GM23338 (cell line): ENCODE data around the gene NCKAP1. TPM values are rescaled to one million over a fixed set of nuclear protein-coding genes. Genes with fewer than 3 reads are reported as not detected.

Experiments used
- ATAC-seq: fragments of 200-7000 bp; cut with Tn5 transposase; 3 replicates; pipeline ENCODE4 v1.9.1; 2020
- DNase-seq: peaks from one replicate; pipeline ENCODE4 v3.0.0-alpha.2; 2015; ENCODE audit warnings: low spot score
- H2AFZ ChIP-seq: fragments of 200-600 bp; sonication (generic); 2 replicates; pipeline ENCODE4 v1.8.0; 2016; ENCODE audit warnings: antibody characterized with exemption, mild to moderate bottlenecking, moderate library complexity
- H3F3A ChIP-seq: fragments of 200-600 bp; sonication (generic); replicated peaks from 2 replicates; pipeline ENCODE4 v1.8.0; 2017; ENCODE audit warnings: antibody characterized with exemption, mixed run types, low read depth
- H3K27ac ChIP-seq: fragments of 200-600 bp; sonication (generic); 2 replicates; pipeline ENCODE4 v1.6.1; 2016; ENCODE audit warnings: low read depth
- H3K27me3 ChIP-seq: fragments of 200-600 bp; sonication (generic); 2 replicates; pipeline ENCODE4 v1.8.0; 2016; ENCODE audit warnings: mild to moderate bottlenecking, mixed run types, moderate library complexity; ENCODE audit not compliant: insufficient read depth
- H3K36me3 ChIP-seq: fragments of 200-600 bp; sonication (generic); 2 replicates; pipeline ENCODE4 v1.8.0; 2016; ENCODE audit warnings: mild to moderate bottlenecking; ENCODE audit not compliant: insufficient read depth
- H3K4me1 ChIP-seq: fragments of 200-600 bp; sonication (generic); 2 replicates; pipeline ENCODE4 v1.8.0; 2016; ENCODE audit warnings: mild to moderate bottlenecking, moderate library complexity; ENCODE audit not compliant: insufficient read depth
- H3K4me2 ChIP-seq: fragments of 200-600 bp; sonication (generic); 2 replicates; pipeline ENCODE4 v1.7.1; 2017; ENCODE audit warnings: mixed run types
- H3K4me3 ChIP-seq: fragments of 200-600 bp; sonication (generic); 2 replicates; pipeline ENCODE4 v1.6.1; 2016; ENCODE audit warnings: mixed run types
- H3K79me2 ChIP-seq: fragments of 200-600 bp; sonication (generic); replicated peaks from 2 replicates; pipeline ENCODE4 v1.8.0; 2017; ENCODE audit warnings: mild to moderate bottlenecking; ENCODE audit not compliant: insufficient read depth
- H3K9me2 ChIP-seq: fragments of 200-600 bp; sonication (generic); 2 replicates; pipeline ENCODE4 v1.8.0; 2017; ENCODE audit not compliant: insufficient read depth
- H4K20me1 ChIP-seq: fragments of 200-600 bp; sonication (generic); replicated peaks from 2 replicates; pipeline ENCODE4 v1.8.0; 2017; ENCODE audit warnings: mild to moderate bottlenecking; ENCODE audit not compliant: insufficient read depth
- H3K27ac Mint-ChIP-seq: 2 replicates; pipeline ENCODE4 v1.8.0; 2020; ENCODE audit warnings: inconsistent platforms, mild to moderate bottlenecking, moderate library complexity, mixed read lengths
- H3K27me3 Mint-ChIP-seq: 3 replicates; pipeline ENCODE4 v1.8.0; 2022; ENCODE audit warnings: low read depth, mild to moderate bottlenecking, moderate library complexity, mixed read lengths, inconsistent platforms; ENCODE audit not compliant: insufficient read depth, poor library complexity
- H3K36me3 Mint-ChIP-seq: 3 replicates; pipeline ENCODE4 v1.8.0; 2021; ENCODE audit warnings: low read depth, mild to moderate bottlenecking, inconsistent platforms, moderate library complexity, mixed read lengths
- H3K4me1 Mint-ChIP-seq: 3 replicates; pipeline ENCODE4 v1.8.0; 2020; ENCODE audit warnings: mild to moderate bottlenecking, inconsistent platforms, mixed read lengths
- H3K4me3 Mint-ChIP-seq: 3 replicates; pipeline ENCODE4 v1.8.0; 2021; ENCODE audit warnings: moderate library complexity, mild to moderate bottlenecking, inconsistent platforms, mixed read lengths
- H3K9me3 Mint-ChIP-seq: 3 replicates; pipeline ENCODE4 v1.8.0; 2020; ENCODE audit warnings: moderate library complexity, mild to moderate bottlenecking, inconsistent platforms, mixed read lengths
- CREB1 ChIP-seq: fragments of 250-450 bp; sonication (Bioruptor Pico); IDR thresholded peaks from 2 replicates; pipeline ENCODE4 v1.5.0; 2020; ENCODE audit warnings: low read depth, mild to moderate bottlenecking, moderate library complexity
- CTCF ChIP-seq, 2 experiments: fragments of 200-600 bp in 1 of 2; sonication (generic) in 1 of 2; conservative IDR thresholded peaks; 2 replicates each; pipeline versions ENCODE4 v1.5.1 to v1.6.1; 2016 to 2017; ENCODE audit warnings: antibody characterized with exemption in 2 of 2, low read depth in 2 of 2, mild to moderate bottlenecking in 2 of 2, moderate library complexity in 1 of 2
- ETS1 ChIP-seq: IDR thresholded peaks from 2 replicates; pipeline ENCODE4 v1.6.1; 2016; ENCODE audit warnings: antibody characterized with exemption
- EZH2 ChIP-seq: fragments of 200-600 bp; sonication (generic); IDR thresholded peaks from one replicate; pipeline ENCODE4 v1.8.0; 2017; ENCODE audit warnings: antibody characterized with exemption, mild to moderate bottlenecking, low read depth; ENCODE audit not compliant: unreplicated experiment
- EZH2phosphoT487 ChIP-seq: fragments of 200-600 bp; sonication (generic); IDR thresholded peaks from one replicate; pipeline ENCODE4 v1.8.1; 2018; ENCODE audit warnings: antibody characterized with exemption; ENCODE audit not compliant: unreplicated experiment
- JUNB ChIP-seq: IDR thresholded peaks from one replicate; pipeline ENCODE4 v1.6.1; 2016; ENCODE audit warnings: antibody characterized with exemption; ENCODE audit not compliant: unreplicated experiment
- POLR2AphosphoS5 ChIP-seq: IDR thresholded peaks from 2 replicates; pipeline ENCODE4 v1.6.1; 2016; ENCODE audit warnings: antibody characterized with exemption, low read depth
- REST ChIP-seq: IDR thresholded peaks from one replicate; pipeline ENCODE4 v1.6.1; 2018; ENCODE audit warnings: antibody characterized with exemption; ENCODE audit not compliant: unreplicated experiment
- STAT1 ChIP-seq: IDR thresholded peaks from one replicate; pipeline ENCODE4 v1.6.1; 2016; ENCODE audit warnings: antibody characterized with exemption; ENCODE audit not compliant: unreplicated experiment
- ZNF331 ChIP-seq: fragments of 250-450 bp; sonication (Bioruptor Pico); IDR thresholded peaks from 2 replicates; pipeline ENCODE4 v1.5.0; 2020; ENCODE audit warnings: low read depth, mild to moderate bottlenecking, moderate library complexity
- ZNF462 ChIP-seq: fragments of 250-450 bp; sonication (Bioruptor Pico); IDR thresholded peaks from 2 replicates; pipeline ENCODE4 v1.5.0; 2020; ENCODE audit warnings: mild to moderate bottlenecking, moderate library complexity
- polyA plus RNA-seq: library from polyadenylated mRNA; unstranded; fragments of >200 nt; fragmentation: Nextera tagmentation; extraction: Ambion mirVana; gene quantifications from 2 replicates; pipeline ENCODE4 v1.2.1, GENCODE V29; 2016
- total RNA-seq: library from RNA; depleted of rRNA; stranded (reverse); fragments of >200 nt; shearing (Covaris generic); gene quantifications from 2 replicates; pipeline ENCODE4 v1.2.3, GENCODE V29; 2014

NCKAP1 gene
- total and polyA plus RNA-seq, 2 experiments from 2014 or later = 53.8 to 157 TPM

GRCh38 chr2:182971820-182972547 is 66.3 kb downstream of the NCKAP1 start (continued):
- TF ChIP-seq EZH2 (no peak), CTCF (conservative IDR thresholded peaks at IDR 0.05; ENCODE audit: low read depth in 2 of 2) (no peak)

- Mint-ChIP-seq H3K4me3 (no peak overlapping the region), H3K4me1 (no peaks in the 10 kb centered on the region), H3K27me3 (peaks cover 4% of the 10 kb centered on the region), H3K36me3 (peaks cover 67% of the 10 kb centered on the region), H3K9me3 (no peaks in the 10 kb centered on the region), H3K27ac (no peak overlapping the region)
- Histone ChIP-seq H3K27ac (no peak overlapping the region), H3F3A (no peaks in the 10 kb centered on the region), H3K36me3 (no peaks in the 10 kb centered on the region; the same call in 1 of the 2 replicates), H2AFZ (no peak overlapping the region), H3K4me3 (no peak overlapping the region), H3K79me2 (peaks cover 31% of the 10 kb centered on the region), H3K4me1 (no peaks in the 10 kb centered on the region), H3K9me2 (no peaks in the 10 kb centered on the region), H4K20me1 (no peaks in the 10 kb centered on the region; the same call in 1 of the 2 replicates), H3K27me3 (no peaks in the 10 kb centered on the region), H3K4me2 (no peak overlapping the region)
- ATAC-seq = no peak
- DNase-seq = no peak
- TF ChIP-seq STAT1 (no peak), ETS1 (no peak), EZH2 (no peak), POLR2AphosphoS5 (no peak), CREB1 (CRISPR knock-in tag) (no peak), JUNB (no peak), REST (no peak), ZNF462 (CRISPR knock-in tag) (no peak), ZNF331 (CRISPR knock-in tag) (no peak), EZH2phosphoT487 (no peak)
Measured at GRCh38 chr2:182970486-182970885, 67.8 kb downstream of the NCKAP1 start.
